Spleen (tissue), 7 donors: ENCODE data around the gene UNC13A.

Experiments used
- POLR2A ChIP-seq, 3 donors: fragments of 450-650 bp; IDR thresholded peaks; one replicate each; pipeline ENCODE4 v1.5.1; 2017; ENCODE audit warnings: antibody characterized with exemption in 3 of 3, mild to moderate bottlenecking in 1 of 3
- TF ChIP-seq, protein P1 (sequence below), 11 experiments: fragments of 200-600 bp in 7 of 11; fragments of 450-650 bp in 4 of 11; sonication (generic) in 4 of 11; IDR thresholded peaks in 8 of 11; conservative IDR thresholded peaks in 3 of 11; 1 replicate in 7 of 11; 2 replicates in 4 of 11; pipeline versions ENCODE4 v1.4.0 to v1.8.0; 2016 to 2021; ENCODE audit warnings: antibody characterized with exemption in 11 of 11, inconsistent platforms in 4 of 11, mild to moderate bottlenecking in 1 of 11
- donor health status: DM: no; HTN: no; CAD: no; lungs with moderate emphysema.
- donor health status: DM: no; HTN: no; CAD: no.
- donor health status: DM: no; HTN: no; CAD: no.

DNA sequence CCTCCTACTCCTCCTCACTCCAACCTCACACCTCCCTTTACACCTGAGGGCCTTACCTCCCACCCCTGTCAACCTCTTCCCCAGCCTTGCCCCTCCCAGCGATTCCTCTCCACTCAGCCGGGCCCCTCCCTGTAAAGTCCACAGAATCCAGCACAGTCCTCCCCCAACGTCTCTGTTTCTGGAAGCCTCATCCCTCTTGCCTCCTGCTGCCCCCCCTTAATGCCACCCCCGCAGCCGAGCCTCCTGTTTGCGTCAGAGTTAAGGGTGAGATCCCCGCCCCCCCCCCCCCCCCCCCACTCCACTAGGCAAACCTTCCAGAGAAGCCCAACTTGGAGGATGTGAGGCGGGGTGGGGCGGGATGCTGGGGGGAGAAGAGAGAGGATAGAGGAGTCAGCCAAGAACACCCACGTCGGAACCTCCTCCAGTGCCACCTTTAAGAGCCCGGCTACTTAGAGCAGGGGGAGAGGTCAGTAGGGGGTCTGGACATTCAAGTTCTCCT is 2.1 kb downstream of the UNC13A start:
- TF ChIP-seq, protein P1, sequence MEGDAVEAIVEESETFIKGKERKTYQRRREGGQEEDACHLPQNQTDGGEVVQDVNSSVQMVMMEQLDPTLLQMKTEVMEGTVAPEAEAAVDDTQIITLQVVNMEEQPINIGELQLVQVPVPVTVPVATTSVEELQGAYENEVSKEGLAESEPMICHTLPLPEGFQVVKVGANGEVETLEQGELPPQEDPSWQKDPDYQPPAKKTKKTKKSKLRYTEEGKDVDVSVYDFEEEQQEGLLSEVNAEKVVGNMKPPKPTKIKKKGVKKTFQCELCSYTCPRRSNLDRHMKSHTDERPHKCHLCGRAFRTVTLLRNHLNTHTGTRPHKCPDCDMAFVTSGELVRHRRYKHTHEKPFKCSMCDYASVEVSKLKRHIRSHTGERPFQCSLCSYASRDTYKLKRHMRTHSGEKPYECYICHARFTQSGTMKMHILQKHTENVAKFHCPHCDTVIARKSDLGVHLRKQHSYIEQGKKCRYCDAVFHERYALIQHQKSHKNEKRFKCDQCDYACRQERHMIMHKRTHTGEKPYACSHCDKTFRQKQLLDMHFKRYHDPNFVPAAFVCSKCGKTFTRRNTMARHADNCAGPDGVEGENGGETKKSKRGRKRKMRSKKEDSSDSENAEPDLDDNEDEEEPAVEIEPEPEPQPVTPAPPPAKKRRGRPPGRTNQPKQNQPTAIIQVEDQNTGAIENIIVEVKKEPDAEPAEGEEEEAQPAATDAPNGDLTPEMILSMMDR (IDR thresholded peaks at IDR 0.05 in 8 of 11, conservative IDR thresholded peaks at IDR 0.05 in 3 of 11): no peak
- TF ChIP-seq POLR2A (IDR thresholded peaks at IDR 0.05): no peak
